K562 (cell line): ENCODE measurements around the gene MEAF6. TPM values are rescaled to one million over a fixed set of nuclear protein-coding genes. Genes with fewer than 3 reads are reported as not detected.

Experiments
- BCLAF1 ChIP-seq, 2 experiments: fragments of 450-650 bp in 1 of 2; IDR thresholded peaks; 2 replicates each; pipeline ENCODE4 v1.6.1; 2011 to 2017; ENCODE audit warnings: low read depth in 2 of 2, antibody characterized with exemption in 1 of 2, borderline replicate concordance in 1 of 2, low read length in 1 of 2, mild to moderate bottlenecking in 1 of 2, mixed read lengths in 1 of 2; ENCODE audit not compliant: control insufficient read depth in 1 of 2
- EWSR1 ChIP-seq: fragments of 450-650 bp; IDR thresholded peaks from 2 replicates; pipeline ENCODE4 v1.6.1; 2018; ENCODE audit warnings: borderline replicate concordance, mild to moderate bottlenecking, low read depth, moderate library complexity; ENCODE audit not compliant: partially characterized antibody
- HMG20A ChIP-seq: fragments of 450-650 bp; formaldehyde crosslinking; conservative IDR thresholded peaks from 2 replicates; pipeline ENCODE4 v1.4.0; 2020; ENCODE audit warnings: mild to moderate bottlenecking, mixed read lengths
- HNRNPH1 ChIP-seq: fragments of 200-400 bp; formaldehyde crosslinking; optimal IDR thresholded peaks from 2 replicates; pipeline ENCODE3; 2017; ENCODE audit warnings: low read depth, mild to moderate bottlenecking, low read length, moderate library complexity
- ID3 ChIP-seq, 2 experiments: fragments of 250-450 bp in 1 of 2; fragments of 450-650 bp in 1 of 2; sonication (Bioruptor Pico) in 1 of 2; IDR thresholded peaks; 2 replicates each; pipeline versions ENCODE4 v1.6.1 to v1.8.0; 2016 to 2021; ENCODE audit warnings: mild to moderate bottlenecking in 2 of 2, moderate library complexity in 2 of 2, missing compliant biosample characterization in 1 of 2, missing genetic modification characterization in 1 of 2
- MIER1 ChIP-seq: fragments of 450-650 bp; IDR thresholded peaks from 2 replicates; pipeline ENCODE4 v1.6.1; 2016; ENCODE audit warnings: antibody characterized with exemption, mild to moderate bottlenecking, low read depth
- MXI1 ChIP-seq: IDR thresholded peaks from 2 replicates; pipeline ENCODE4 v1.6.1; 2011; ENCODE audit warnings: low read depth, mild to moderate bottlenecking, improper control_type of control experiment, low read length
- NFE2 ChIP-seq: IDR thresholded peaks from 2 replicates; pipeline ENCODE4 v1.6.1; 2014; ENCODE audit warnings: antibody characterized with exemption, low read depth
- NFE2L1 ChIP-seq: fragments of 450-650 bp; IDR thresholded peaks from 2 replicates; pipeline ENCODE4 v1.6.1; 2016; ENCODE audit warnings: missing genetic modification characterization, low read depth, mild to moderate bottlenecking, missing compliant biosample characterization, moderate library complexity, borderline replicate concordance
- PRDM10 ChIP-seq: fragments of 450-650 bp; IDR thresholded peaks from 2 replicates; pipeline ENCODE4 v1.6.1; 2018; ENCODE audit not compliant: partially characterized antibody
- SNRNP70 ChIP-seq: fragments of 200-400 bp; formaldehyde crosslinking; optimal IDR thresholded peaks from 2 replicates; pipeline ENCODE3; 2017; ENCODE audit warnings: low read depth, low read length
- XRCC5 ChIP-seq: fragments of 200-400 bp; formaldehyde crosslinking; IDR thresholded peaks from 2 replicates; pipeline ENCODE4 v1.6.1; 2017; ENCODE audit warnings: low read depth, mild to moderate bottlenecking, low read length
- ZNF431 ChIP-seq: sonication (generic); formaldehyde crosslinking; IDR thresholded peaks from 2 replicates; pipeline ENCODE4 v1.8.0; 2022; ENCODE audit warnings: mild to moderate bottlenecking, missing genetic modification reagents
- ZNF695 ChIP-seq: fragments of 450-650 bp; formaldehyde crosslinking; IDR thresholded peaks from 2 replicates; pipeline ENCODE4 v1.4.0; 2020; ENCODE audit warnings: mild to moderate bottlenecking, moderate library complexity
- ZNF717 ChIP-seq: fragments of 250-450 bp; sonication (Bioruptor Pico); IDR thresholded peaks from 2 replicates; pipeline ENCODE4 v1.5.0; 2021
- ZNF79 ChIP-seq: fragments of 250-450 bp; sonication (Bioruptor Pico); IDR thresholded peaks from 2 replicates; pipeline ENCODE4 v1.4.0; 2020; ENCODE audit warnings: low read depth, mild to moderate bottlenecking, moderate library complexity
- polyA plus RNA-seq, 8 experiments: library from polyadenylated mRNA; depleted of rRNA in 4 of 8; stranded (reverse) in 5 of 8; unstranded in 3 of 8; fragments of >200 nt; fragmentation: Nextera tagmentation in 2 of 8; fragmentation: Illumina TruSeq in 1 of 8; extraction: Ambion mirVana in 2 of 8; extraction: Trizol in 1 of 8; gene quantifications; 2 replicates each; pipeline versions ENCODE4 v1.2.1 to v1.2.3, GENCODE V29; 2011 to 2014; ENCODE audit warnings: inconsistent platforms in 1 of 8, missing spikeins in 1 of 8
- total RNA-seq, 7 experiments: library from RNA; depleted of rRNA in 6 of 7; stranded (reverse); fragments of >200 nt in 6 of 7; fragmentation: Illumina TruSeq in 2 of 7; extraction: Trizol in 2 of 7; gene quantifications; 2 replicates each; pipeline versions ENCODE4 v1.2.1 to v1.2.3, GENCODE V29; 2011 to 2021; ENCODE audit warnings: low replicate concordance in 1 of 7
- TF ChIP-seq, protein P1 (sequence below): fragments of 450-650 bp; IDR thresholded peaks from one replicate; pipeline ENCODE4 v1.6.1; 2018; ENCODE audit warnings: mild to moderate bottlenecking, moderate library complexity; ENCODE audit not compliant: partially characterized antibody

MEAF6 gene
- total and polyA plus RNA-seq, 9 of the 15 experiments (the other 6 are each of a cell fraction or from before 2014, with no cell fraction given) = 55.0 to 151 (median 92.3) TPM

- TF ChIP-seq BCLAF1 (IDR thresholded peaks at IDR 0.05; ENCODE audit: borderline replicate concordance in 1 of 2, control insufficient read depth in 1 of 2, low read depth in 2 of 2, low read length in 1 of 2) (0 out of 4 replicates have a peak, but pooled peaks of 1 of the 2 experiments have one; percentile 41), MIER1 (no peak), NFE2 (peak; percentile 65), HMG20A (no peak), SNRNP70 (no peak), ZNF695 (no peak), XRCC5 (no peak), NFE2L1 (no peak), ZNF717 (no peak), PRDM10 (peak; percentile 59), ZNF79 (no peak), EWSR1 (no peak), ID3 (CRISPR knock-in tag; IDR thresholded peaks at IDR 0.05) (no peak), ID3 (tag; IDR thresholded peaks at IDR 0.05) (no peak; the same call in 1 of the 2 replicates), ZNF431 (no peak), HNRNPH1 (no peak), MXI1 (peak; percentile 54; the same call in 1 of the 2 replicates)
- TF ChIP-seq, protein P1, sequence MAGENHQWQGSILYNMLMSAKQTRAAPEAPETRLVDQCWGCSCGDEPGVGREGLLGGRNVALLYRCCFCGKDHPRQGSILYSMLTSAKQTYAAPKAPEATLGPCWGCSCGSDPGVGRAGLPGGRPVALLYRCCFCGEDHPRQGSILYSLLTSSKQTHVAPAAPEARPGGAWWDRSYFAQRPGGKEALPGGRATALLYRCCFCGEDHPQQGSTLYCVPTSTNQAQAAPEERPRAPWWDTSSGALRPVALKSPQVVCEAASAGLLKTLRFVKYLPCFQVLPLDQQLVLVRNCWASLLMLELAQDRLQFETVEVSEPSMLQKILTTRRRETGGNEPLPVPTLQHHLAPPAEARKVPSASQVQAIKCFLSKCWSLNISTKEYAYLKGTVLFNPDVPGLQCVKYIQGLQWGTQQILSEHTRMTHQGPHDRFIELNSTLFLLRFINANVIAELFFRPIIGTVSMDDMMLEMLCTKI = no peak
These were observed 35.1 kb downstream of the MEAF6 start (continued) for GRCh38 chr1:37479255-37480124.
